Fibroblast of lung (primary cell): ENCODE data around the gene DTX1. TPM values are rescaled to one million over a fixed set of nuclear protein-coding genes. Genes with fewer than 3 reads are reported as not detected.

Experiments used
- DNase-seq, 2 donors: peaks; one replicate each; pipeline versions ENCODE4 v3.0.0 to v3.0.0-alpha.2; 2010; ENCODE audit warnings: low read depth in 2 of 2
- H2AFZ ChIP-seq: 2 replicates; pipeline ENCODE4 v1.5.1; 2012; ENCODE audit warnings: low read length, control low read depth, inconsistent platforms
- H3K27ac ChIP-seq: 2 replicates; pipeline ENCODE4 v1.5.1; 2011; ENCODE audit warnings: low read length, control low read depth; ENCODE audit not compliant: insufficient read depth
- H3K27me3 ChIP-seq: 2 replicates; pipeline ENCODE4 v1.5.1; 2011; ENCODE audit warnings: mild to moderate bottlenecking, low read length; ENCODE audit not compliant: control insufficient read depth, insufficient read depth
- H3K36me3 ChIP-seq: 2 replicates; pipeline ENCODE4 v1.5.1; 2011; ENCODE audit warnings: low read length; ENCODE audit not compliant: control insufficient read depth, insufficient read depth
- H3K4me1 ChIP-seq: 2 replicates; pipeline ENCODE4 v1.5.1; 2011; ENCODE audit warnings: low read length; ENCODE audit not compliant: control insufficient read depth, insufficient read depth; ENCODE audit errors: extremely low read depth
- H3K4me2 ChIP-seq: 2 replicates; pipeline ENCODE4 v1.5.1; 2011; ENCODE audit warnings: low read length, control low read depth; ENCODE audit not compliant: insufficient read depth; ENCODE audit errors: extremely low read depth
- H3K4me3 ChIP-seq, 4 experiments: fragments of 200-600 bp in 1 of 4; sonication (generic) in 1 of 4; replicated peaks in 1 of 4; 2 replicates each; pipeline ENCODE4 v1.5.1; 2011 to 2016; ENCODE audit warnings: low read length in 4 of 4, low read depth in 3 of 4, mild to moderate bottlenecking in 3 of 4, control low read depth in 2 of 4, inconsistent platforms in 1 of 4, mixed read lengths in 1 of 4; ENCODE audit not compliant: insufficient read depth in 1 of 4; ENCODE audit errors: control extremely low read depth in 1 of 4
- H3K79me2 ChIP-seq: 2 replicates; pipeline ENCODE4 v1.5.1; 2012; ENCODE audit warnings: mild to moderate bottlenecking, low read length, inconsistent platforms; ENCODE audit not compliant: control insufficient read depth, insufficient read depth
- H3K9ac ChIP-seq: 2 replicates; pipeline ENCODE4 v1.5.1; 2011; ENCODE audit warnings: mild to moderate bottlenecking, low read length, control low read depth; ENCODE audit not compliant: insufficient read depth
- H3K9me3 ChIP-seq: 2 replicates; pipeline ENCODE4 v1.5.1; 2012; ENCODE audit warnings: low read depth, low read length; ENCODE audit not compliant: control insufficient read depth, insufficient read depth
- H4K20me1 ChIP-seq: 2 replicates; pipeline ENCODE4 v1.5.1; 2011; ENCODE audit warnings: low read length; ENCODE audit not compliant: control insufficient read depth, insufficient read depth; ENCODE audit errors: extremely low read depth
- EZH2 ChIP-seq: IDR thresholded peaks from 2 replicates; pipeline ENCODE4 v1.5.1; 2012; ENCODE audit warnings: low read length, control low read depth, mild to moderate bottlenecking; ENCODE audit errors: missing control alignments
- polyA plus RNA-seq, 2 donors: library from polyadenylated mRNA; depleted of rRNA in 1 of 2; stranded (reverse) in 1 of 2; unstranded in 1 of 2; fragments of >200 nt; gene quantifications; 2 replicates each; pipeline ENCODE4 v1.2.1, GENCODE V29; 2011 to 2012; ENCODE audit warnings: missing spikeins in 1 of 2
- total RNA-seq: library from RNA; depleted of rRNA; stranded (reverse); fragments of >200 nt; gene quantifications from 2 replicates; pipeline ENCODE4 v1.2.1, GENCODE V29; 2014
- TF ChIP-seq, protein P1 (sequence below), 2 donors: IDR thresholded peaks in 1 of 2; conservative IDR thresholded peaks in 1 of 2; 1 replicate in 1 of 2; 2 replicates in 1 of 2; pipeline ENCODE4 v1.5.1; 2011 to 2012; ENCODE audit warnings: low read length in 2 of 2, control low read depth in 1 of 2, inconsistent platforms in 1 of 2, low read depth in 1 of 2, mild to moderate bottlenecking in 1 of 2

Gene DTX1
- total and polyA plus RNA-seq, 2 donors (not counting 1 experiment from before 2014, with no cell fraction given), result not detected

GRCh38 chr12:113063396-113064350, 7.1 kb downstream of the DTX1 start:
- Histone ChIP-seq H3K4me3 (no peak overlapping the region), H3K27me3 (no peaks in the 10 kb centered on the region), H2AFZ (no peak overlapping the region), H3K27ac (no peak overlapping the region), H4K20me1 (peaks cover 2% of the 10 kb centered on the region), H3K36me3 (no peaks in the 10 kb centered on the region), H3K9ac (no peak overlapping the region), H3K9me3 (no peaks in the 10 kb centered on the region), H3K79me2 (no peaks in the 10 kb centered on the region), H3K4me1 (no peaks in the 10 kb centered on the region), H3K4me2 (no peak overlapping the region)
- no peak for TF ChIP-seq EZH2
- TF ChIP-seq, protein P1, sequence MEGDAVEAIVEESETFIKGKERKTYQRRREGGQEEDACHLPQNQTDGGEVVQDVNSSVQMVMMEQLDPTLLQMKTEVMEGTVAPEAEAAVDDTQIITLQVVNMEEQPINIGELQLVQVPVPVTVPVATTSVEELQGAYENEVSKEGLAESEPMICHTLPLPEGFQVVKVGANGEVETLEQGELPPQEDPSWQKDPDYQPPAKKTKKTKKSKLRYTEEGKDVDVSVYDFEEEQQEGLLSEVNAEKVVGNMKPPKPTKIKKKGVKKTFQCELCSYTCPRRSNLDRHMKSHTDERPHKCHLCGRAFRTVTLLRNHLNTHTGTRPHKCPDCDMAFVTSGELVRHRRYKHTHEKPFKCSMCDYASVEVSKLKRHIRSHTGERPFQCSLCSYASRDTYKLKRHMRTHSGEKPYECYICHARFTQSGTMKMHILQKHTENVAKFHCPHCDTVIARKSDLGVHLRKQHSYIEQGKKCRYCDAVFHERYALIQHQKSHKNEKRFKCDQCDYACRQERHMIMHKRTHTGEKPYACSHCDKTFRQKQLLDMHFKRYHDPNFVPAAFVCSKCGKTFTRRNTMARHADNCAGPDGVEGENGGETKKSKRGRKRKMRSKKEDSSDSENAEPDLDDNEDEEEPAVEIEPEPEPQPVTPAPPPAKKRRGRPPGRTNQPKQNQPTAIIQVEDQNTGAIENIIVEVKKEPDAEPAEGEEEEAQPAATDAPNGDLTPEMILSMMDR (conservative IDR thresholded peaks at IDR 0.05 in 1 of 2, IDR thresholded peaks at IDR 0.05 in 1 of 2; ENCODE audit: low read depth in 1 of 2, low read length in 2 of 2), result no peak
- no peak for DNase-seq

DNA sequence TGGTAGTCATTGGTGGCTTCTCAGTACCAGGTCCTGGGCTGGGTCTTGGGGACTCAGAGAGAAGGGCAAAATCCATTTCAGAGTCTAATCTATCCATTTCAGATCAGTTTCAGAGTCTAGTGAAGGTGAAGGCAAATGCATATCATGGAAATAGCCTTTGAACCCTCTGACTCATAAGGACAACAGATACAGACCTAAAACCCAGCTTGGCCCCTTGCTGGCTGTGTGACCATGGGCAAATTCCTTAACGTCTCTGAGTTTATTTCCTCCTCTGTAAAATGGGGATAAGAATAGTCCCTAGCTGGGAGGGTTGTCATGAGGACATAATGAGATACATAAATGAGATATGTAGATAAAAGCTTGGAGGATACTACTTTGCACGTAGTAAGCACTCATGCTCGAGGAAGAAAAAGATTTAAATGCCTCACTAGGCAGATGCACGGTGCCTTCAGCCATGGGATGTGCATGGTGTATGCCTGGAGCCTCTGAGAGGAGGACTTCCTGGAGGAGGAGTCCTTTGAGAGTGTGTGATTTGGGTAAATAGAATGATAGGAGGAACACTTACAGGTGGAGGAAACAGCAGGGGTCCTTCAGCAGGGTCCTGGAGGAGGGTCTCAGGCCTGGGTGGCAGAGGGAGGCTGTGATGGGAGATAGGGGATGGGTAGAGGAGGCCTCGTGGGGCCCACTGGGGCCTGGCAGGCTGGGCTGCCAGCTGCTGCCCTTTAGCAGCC, 8.0 kb downstream of the DTX1 start:
- TF ChIP-seq EZH2, result no peak
- TF ChIP-seq, protein P1 (conservative IDR thresholded peaks at IDR 0.05 in 1 of 2, IDR thresholded peaks at IDR 0.05 in 1 of 2; ENCODE audit: low read depth in 1 of 2, low read length in 2 of 2), result no peak
- H3K79me2 ChIP-seq, result no peaks in the 10 kb centered on the region
- no peaks in the 10 kb centered on the region for H3K36me3 ChIP-seq
- no peak overlapping the region for H3K9ac ChIP-seq
- no peaks in the 10 kb centered on the region for H3K27me3 ChIP-seq
- H3K4me3 ChIP-seq, result no peak overlapping the region
- H4K20me1 ChIP-seq, result no peaks in the 10 kb centered on the region
- DNase-seq, result no peak
- no peak overlapping the region for H3K27ac ChIP-seq
- H2AFZ ChIP-seq, result no peak overlapping the region
- H3K4me2 ChIP-seq, result no peak overlapping the region
- H3K9me3 ChIP-seq, result no peaks in the 10 kb centered on the region
- H3K4me1 ChIP-seq, result no peaks in the 10 kb centered on the region
